DOHH2 (cell line): ENCODE results near the gene ERN1.

ENCODE experiments used
- H3F3A ChIP-seq: fragments of 200-600 bp; sonication (generic), shearing (Covaris generic); 2 replicates; pipeline ENCODE4 v1.6.0; 2016; ENCODE audit warnings: antibody characterized with exemption, mild to moderate bottlenecking; ENCODE audit not compliant: control insufficient read depth, insufficient read depth
- H3K27ac ChIP-seq: fragments of 200-600 bp; sonication (generic); 2 replicates; pipeline ENCODE4 v1.5.1; 2014; ENCODE audit warnings: low read depth, mild to moderate bottlenecking, low read length, moderate library complexity
- H3K27me3 ChIP-seq: fragments of 200-600 bp; sonication (generic); 2 replicates; pipeline ENCODE4 v1.6.1; 2014; ENCODE audit warnings: mild to moderate bottlenecking, low read length, mixed read lengths; ENCODE audit not compliant: control insufficient read depth
- H3K36me3 ChIP-seq: fragments of 200-600 bp; sonication (generic); 2 replicates; pipeline ENCODE4 v1.6.1; 2014; ENCODE audit warnings: mild to moderate bottlenecking, low read length, moderate library complexity, mixed read lengths; ENCODE audit not compliant: control insufficient read depth
- H3K4me1 ChIP-seq: fragments of 200-600 bp; sonication (generic); 2 replicates; pipeline ENCODE4 v1.6.1; 2014; ENCODE audit warnings: mild to moderate bottlenecking, low read length, mixed read lengths; ENCODE audit not compliant: control insufficient read depth
- H3K4me2 ChIP-seq: fragments of 200-600 bp; sonication (generic); 2 replicates; pipeline ENCODE4 v1.6.0; 2014; ENCODE audit warnings: mild to moderate bottlenecking, low read length, moderate library complexity
- H3K4me3 ChIP-seq: fragments of 200-600 bp; sonication (generic); 2 replicates; pipeline ENCODE4 v1.5.1; 2014; ENCODE audit warnings: mild to moderate bottlenecking, low read length, mixed read lengths
- H3K79me2 ChIP-seq: fragments of 200-600 bp; sonication (generic); 2 replicates; pipeline ENCODE4 v1.6.1; 2014; ENCODE audit warnings: mild to moderate bottlenecking, low read length, mixed read lengths; ENCODE audit not compliant: control insufficient read depth
- H3K9me2 ChIP-seq: fragments of 200-600 bp; sonication (generic); replicated peaks from 2 replicates; pipeline ENCODE4 v1.6.1; 2014; ENCODE audit warnings: mild to moderate bottlenecking, low read length, mixed read lengths; ENCODE audit not compliant: control insufficient read depth
- H3K9me3 ChIP-seq: fragments of 200-600 bp; sonication (generic); 2 replicates; pipeline ENCODE4 v1.6.1; 2014; ENCODE audit warnings: antibody characterized with exemption, low read length, mixed read lengths; ENCODE audit not compliant: control insufficient read depth, insufficient read depth
- H4K20me1 ChIP-seq: fragments of 200-600 bp; sonication (generic); 2 replicates; pipeline ENCODE4 v1.6.0; 2014; ENCODE audit warnings: low read depth, mild to moderate bottlenecking, antibody characterized with exemption, low read length, moderate library complexity; ENCODE audit not compliant: control insufficient read depth, insufficient read depth
- EZH2phosphoT487 ChIP-seq: fragments of 200-600 bp; sonication (generic); IDR thresholded peaks from 2 replicates; pipeline ENCODE4 v1.6.1; 2017; ENCODE audit warnings: borderline replicate concordance, mild to moderate bottlenecking, antibody characterized with exemption, low read length, moderate library complexity, mixed read lengths
- TF ChIP-seq, protein P1 (sequence below): fragments of 200-600 bp; sonication (generic); IDR thresholded peaks from one replicate; pipeline ENCODE4 v1.5.1; 2014; ENCODE audit warnings: antibody characterized with exemption, mild to moderate bottlenecking, low read depth, low read length; ENCODE audit not compliant: poor library complexity, severe bottlenecking

The ERN1 gene

DNA sequence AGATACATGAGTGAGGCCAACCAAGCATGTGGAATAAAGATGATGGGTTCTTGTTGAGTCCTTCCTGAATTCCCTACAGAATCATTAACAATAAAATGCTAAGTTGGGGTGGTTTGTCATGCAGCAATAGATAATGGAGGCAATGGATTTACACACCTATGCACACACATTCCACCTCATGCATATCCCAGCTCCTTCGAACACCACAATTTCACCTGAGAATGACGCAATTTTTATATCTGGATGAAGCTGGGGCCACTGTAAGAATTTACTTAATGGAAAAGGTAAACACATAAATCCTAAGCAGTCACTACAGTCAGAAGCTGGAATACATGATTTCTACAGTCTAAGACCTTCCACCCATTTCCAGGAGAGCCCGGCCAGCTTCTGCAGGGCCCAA lies 59.7 kb downstream of the ERN1 start:
- H3F3A ChIP-seq, result peaks cover 13% of the 10 kb centered on the region
- TF ChIP-seq EZH2phosphoT487, result no peak
- TF ChIP-seq, protein P1, sequence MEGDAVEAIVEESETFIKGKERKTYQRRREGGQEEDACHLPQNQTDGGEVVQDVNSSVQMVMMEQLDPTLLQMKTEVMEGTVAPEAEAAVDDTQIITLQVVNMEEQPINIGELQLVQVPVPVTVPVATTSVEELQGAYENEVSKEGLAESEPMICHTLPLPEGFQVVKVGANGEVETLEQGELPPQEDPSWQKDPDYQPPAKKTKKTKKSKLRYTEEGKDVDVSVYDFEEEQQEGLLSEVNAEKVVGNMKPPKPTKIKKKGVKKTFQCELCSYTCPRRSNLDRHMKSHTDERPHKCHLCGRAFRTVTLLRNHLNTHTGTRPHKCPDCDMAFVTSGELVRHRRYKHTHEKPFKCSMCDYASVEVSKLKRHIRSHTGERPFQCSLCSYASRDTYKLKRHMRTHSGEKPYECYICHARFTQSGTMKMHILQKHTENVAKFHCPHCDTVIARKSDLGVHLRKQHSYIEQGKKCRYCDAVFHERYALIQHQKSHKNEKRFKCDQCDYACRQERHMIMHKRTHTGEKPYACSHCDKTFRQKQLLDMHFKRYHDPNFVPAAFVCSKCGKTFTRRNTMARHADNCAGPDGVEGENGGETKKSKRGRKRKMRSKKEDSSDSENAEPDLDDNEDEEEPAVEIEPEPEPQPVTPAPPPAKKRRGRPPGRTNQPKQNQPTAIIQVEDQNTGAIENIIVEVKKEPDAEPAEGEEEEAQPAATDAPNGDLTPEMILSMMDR, result no peak
- H4K20me1 ChIP-seq, result no peaks in the 10 kb centered on the region
- H3K79me2 ChIP-seq, result no peaks in the 10 kb centered on the region
- peaks cover 27% of the 10 kb centered on the region for H3K4me1 ChIP-seq
- no peak overlapping the region for H3K4me2 ChIP-seq
- H3K27ac ChIP-seq, result no peak overlapping the region
- H3K9me2 ChIP-seq, result no peaks in the 10 kb centered on the region
- no peak overlapping the region for H3K4me3 ChIP-seq
- H3K9me3 ChIP-seq, result peaks cover 6% of the 10 kb centered on the region; the same call in 1 of the 2 replicates
- H3K27me3 ChIP-seq, result no peaks in the 10 kb centered on the region
- H3K36me3 ChIP-seq, result no peaks in the 10 kb centered on the region

DNA sequence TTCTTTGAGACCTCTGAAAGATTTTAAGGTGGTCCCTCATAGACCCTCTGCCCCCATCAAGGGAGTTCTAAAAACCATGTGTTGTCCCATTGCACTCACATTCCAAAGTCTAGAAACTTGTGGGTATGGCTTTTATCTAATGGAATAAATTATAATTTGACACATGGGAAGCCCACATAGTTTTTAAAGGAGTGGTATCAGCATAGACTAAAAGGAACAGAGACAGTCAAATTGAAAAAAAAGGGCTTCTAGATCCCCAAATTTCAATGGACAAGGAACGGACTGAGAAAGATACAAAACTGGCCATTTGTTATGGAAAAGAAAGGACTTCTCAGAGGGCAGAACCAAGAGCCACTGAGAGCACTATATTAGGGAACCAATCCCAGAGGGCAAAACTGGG lies 60.8 kb downstream of the ERN1 start:
- Histone ChIP-seq H3K4me2 (no peak overlapping the region), H3K79me2 (no peaks in the 10 kb centered on the region), H3K27ac (no peak overlapping the region), H3K36me3 (no peaks in the 10 kb centered on the region), H3K9me3 (peaks cover 6% of the 10 kb centered on the region; the same call in 1 of the 2 replicates), H3K9me2 (no peaks in the 10 kb centered on the region), H4K20me1 (no peaks in the 10 kb centered on the region), H3F3A (peaks cover 5% of the 10 kb centered on the region), H3K27me3 (no peaks in the 10 kb centered on the region), H3K4me1 (peaks cover 16% of the 10 kb centered on the region), H3K4me3 (no peak overlapping the region)
- no peak for TF ChIP-seq EZH2phosphoT487
- TF ChIP-seq, protein P1, result no peak

DNA sequence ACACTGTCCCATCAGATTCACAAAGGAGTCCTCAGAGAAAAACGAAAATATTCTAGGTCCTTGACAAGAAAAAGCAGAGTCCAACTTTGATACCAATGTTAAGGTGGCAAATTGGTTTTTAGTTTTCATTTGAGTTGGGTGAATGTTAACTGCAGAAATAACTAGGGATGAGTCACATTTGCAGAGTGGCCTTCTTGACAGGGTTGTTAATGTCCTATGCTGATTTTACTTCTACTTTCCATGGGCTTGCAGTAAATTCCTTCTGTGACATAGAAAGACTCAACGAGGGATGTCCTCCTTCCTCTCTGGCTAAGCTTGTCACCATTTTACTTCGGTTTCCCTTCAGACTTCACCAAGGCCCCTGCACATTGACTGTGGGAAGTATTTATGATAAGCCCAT lies 62.3 kb downstream of the ERN1 start:
- Histone ChIP-seq H3K27me3 (no peaks in the 10 kb centered on the region), H3K4me3 (no peak overlapping the region), H3K79me2 (no peaks in the 10 kb centered on the region), H3K4me2 (no peak overlapping the region), H3F3A (no peaks in the 10 kb centered on the region), H3K36me3 (no peaks in the 10 kb centered on the region), H4K20me1 (no peaks in the 10 kb centered on the region), H3K27ac (no peak overlapping the region), H3K9me2 (no peaks in the 10 kb centered on the region), H3K4me1 (peaks cover 13% of the 10 kb centered on the region), H3K9me3 (peaks cover 6% of the 10 kb centered on the region; the same call in 1 of the 2 replicates)
- TF ChIP-seq, protein P1, result no peak
- TF ChIP-seq EZH2phosphoT487, result no peak

DNA sequence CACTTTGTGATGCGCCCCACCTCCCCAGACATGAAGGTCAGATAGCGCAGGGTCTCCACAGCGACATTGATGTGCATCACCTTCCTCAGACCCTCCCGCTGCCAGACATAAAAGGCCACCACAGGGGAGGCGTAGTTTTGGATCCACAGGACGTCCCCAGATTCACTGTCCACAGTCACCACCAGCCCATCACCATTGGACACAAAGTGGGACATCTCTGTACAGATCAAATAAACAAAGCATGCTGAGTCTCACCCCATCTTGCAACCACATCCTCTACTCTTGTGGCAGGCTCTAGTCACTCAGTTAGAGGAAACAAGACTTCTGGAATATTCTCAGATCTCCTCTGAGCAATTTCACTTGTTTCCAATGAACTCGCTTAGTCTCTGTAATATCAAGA lies 63.2 kb downstream of the ERN1 start:
- no peak for TF ChIP-seq EZH2phosphoT487
- peaks cover 10% of the 10 kb centered on the region for H3K4me1 ChIP-seq
- peaks cover 6% of the 10 kb centered on the region; the same call in 1 of the 2 replicates for H3K9me3 ChIP-seq
- H3F3A ChIP-seq, result no peaks in the 10 kb centered on the region
- H3K27me3 ChIP-seq, result no peaks in the 10 kb centered on the region
- H3K4me3 ChIP-seq, result no peak overlapping the region
- H3K36me3 ChIP-seq, result no peaks in the 10 kb centered on the region
- H3K79me2 ChIP-seq, result no peaks in the 10 kb centered on the region
- no peak overlapping the region for H3K4me2 ChIP-seq
- H3K27ac ChIP-seq, result no peak overlapping the region
- H4K20me1 ChIP-seq, result no peaks in the 10 kb centered on the region
- H3K9me2 ChIP-seq, result no peaks in the 10 kb centered on the region
